HUES48 (cell line): ENCODE results near the gene CEP131.

Experiments
- H3K27ac ChIP-seq: one replicate; pipeline ENCODE4 v1.7.0; 2013; ENCODE audit warnings: low read depth, low read length, inconsistent platforms
- H3K27me3 ChIP-seq: 2 replicates; pipeline ENCODE4 v1.6.1; 2013; ENCODE audit warnings: mild to moderate bottlenecking, low read length; ENCODE audit not compliant: control insufficient read depth, insufficient read depth
- H3K36me3 ChIP-seq: 2 replicates; pipeline ENCODE4 v1.6.1; 2013; ENCODE audit warnings: low read length; ENCODE audit not compliant: control insufficient read depth, insufficient read depth
- H3K4me1 ChIP-seq: 2 replicates; pipeline ENCODE4 v1.6.1; 2013; ENCODE audit warnings: mild to moderate bottlenecking, low read length; ENCODE audit not compliant: control insufficient read depth, insufficient read depth
- H3K4me3 ChIP-seq: 2 replicates; pipeline ENCODE4 v1.5.1; 2013; ENCODE audit warnings: mild to moderate bottlenecking, low read depth, low read length
- H3K9ac ChIP-seq: 2 replicates; pipeline ENCODE4 v1.6.1; 2013; ENCODE audit warnings: mild to moderate bottlenecking, low read depth, low read length, moderate library complexity
- H3K9me3 ChIP-seq: 2 replicates; pipeline ENCODE4 v1.6.1; 2013; ENCODE audit warnings: low read length; ENCODE audit not compliant: control insufficient read depth, insufficient read depth

CEP131 gene

GRCh38 chr17:81142301-81143199 lies 80.2 kb downstream of the CEP131 start:
- no peak overlapping the region for H3K27ac ChIP-seq
- no peaks in the 10 kb centered on the region for H3K9me3 ChIP-seq
- no peaks in the 10 kb centered on the region for H3K27me3 ChIP-seq
- no peaks in the 10 kb centered on the region for H3K4me1 ChIP-seq
- H3K36me3 ChIP-seq, result no peaks in the 10 kb centered on the region
- H3K9ac ChIP-seq, result no peak overlapping the region
- no peak overlapping the region for H3K4me3 ChIP-seq

GRCh38 chr17:81140695-81141094 lies 82.1 kb downstream of the CEP131 start:
- no peaks in the 10 kb centered on the region for H3K27me3 ChIP-seq
- no peak overlapping the region for H3K4me3 ChIP-seq
- no peaks in the 10 kb centered on the region for H3K36me3 ChIP-seq
- H3K9ac ChIP-seq, result no peak overlapping the region
- H3K9me3 ChIP-seq, result no peaks in the 10 kb centered on the region
- no peaks in the 10 kb centered on the region for H3K4me1 ChIP-seq
- H3K27ac ChIP-seq, result no peak overlapping the region

- no peaks in the 10 kb centered on the region for H3K4me1 ChIP-seq
- no peaks in the 10 kb centered on the region for H3K9me3 ChIP-seq
- no peaks in the 10 kb centered on the region for H3K36me3 ChIP-seq
- no peaks in the 10 kb centered on the region for H3K27me3 ChIP-seq
- no peak overlapping the region for H3K4me3 ChIP-seq
- no peak overlapping the region for H3K27ac ChIP-seq
- no peak overlapping the region for H3K9ac ChIP-seq
These were observed 82.7 kb downstream of the CEP131 start for GRCh38 chr17:81140018-81140417.
